ENCODE measurements around the gene FMR1NB.

GRCh38 chrX:147978931-147979330, 2.2 kb upstream of the FMR1NB start:
- no peak for TF ChIP-seq CTCF (IDR thresholded peaks at IDR 0.05; ENCODE audit: borderline replicate concordance, extremely low read depth, low read length, poor library complexity, severe bottlenecking)
- TF ChIP-seq EZH2 (IDR thresholded peaks at IDR 0.05; ENCODE audit: borderline replicate concordance, low read depth, low read length, severe bottlenecking): no peak
